ENCODE results near the gene GALNT10.

The GALNT10 gene

GRCh38 chr5:154451957-154452356, 261.4 kb downstream of the GALNT10 start:
- DNase-seq = no peak

GRCh38 chr5:154455585-154455984, 265.1 kb downstream of the GALNT10 start:
- no peak for DNase-seq

GRCh38 chr5:154456540-154456939, 266.0 kb downstream of the GALNT10 start:
- DNase-seq = no peak

- DNase-seq = no peak
Observed at GRCh38 chr5:154459015-154459414, 268.5 kb downstream of the GALNT10 start.

GRCh38 chr5:154460172-154460571, 269.6 kb downstream of the GALNT10 start:
- no peak for DNase-seq

- DNase-seq = no peak
Observed at GRCh38 chr5:154461531-154461930, 271.0 kb downstream of the GALNT10 start.

- no peak for DNase-seq
Observed at GRCh38 chr5:154464438-154464837, 273.9 kb downstream of the GALNT10 start.

GRCh38 chr5:154465169-154465568, 274.6 kb downstream of the GALNT10 start:
- DNase-seq = no peak

GRCh38 chr5:154466147-154466546, 275.6 kb downstream of the GALNT10 start:
- no peak for DNase-seq

- no peak for DNase-seq
Observed at GRCh38 chr5:154466671-154467070, 276.1 kb downstream of the GALNT10 start.

GRCh38 chr5:154467655-154468354, 277.3 kb downstream of the GALNT10 start:
- DNase-seq = peak; percentile 67

GRCh38 chr5:154470137-154470536, 279.6 kb downstream of the GALNT10 start:
- no peak for DNase-seq

All from CD4-positive, alpha-beta T cell treated with Interleukin-10 for 1 hour (primary cell).